NCI-H774 (cell line): Measurements from ENCODE around the gene NT5C3A.

Experiments
- DNase-seq: peaks from one replicate; lab custom pipeline; 2025; lab: John Stamatoyannopoulos, UW

NT5C3A gene

GRCh38 chr7:33075818-33076518 is 13.4 kb upstream of the NT5C3A start:
- no peak for DNase-seq

DNA sequence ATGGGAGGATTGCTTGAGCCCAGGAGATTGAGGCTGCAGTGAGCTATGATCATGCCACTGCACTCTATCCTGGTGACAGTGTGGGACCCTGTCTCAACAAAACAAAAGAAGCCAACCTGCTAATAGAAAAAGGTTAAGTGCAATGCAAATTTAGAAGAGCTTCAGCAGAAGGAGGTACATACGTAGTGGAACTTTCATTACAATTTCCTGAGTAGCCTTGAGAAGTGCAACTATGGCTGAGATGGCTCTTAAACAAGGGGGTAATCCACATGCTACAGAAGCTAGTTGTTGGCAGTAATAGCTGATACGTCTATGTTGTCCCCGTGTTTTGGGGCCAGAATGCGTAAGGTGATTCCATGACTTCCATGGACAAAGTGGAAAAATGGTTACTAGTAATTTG is 10.7 kb upstream of the NT5C3A start:
- no peak for DNase-seq

- no peak for DNase-seq
These were observed 9.9 kb upstream of the NT5C3A start for GRCh38 chr7:33072471-33072870.

- DNase-seq = no peak
These were observed 8.3 kb upstream of the NT5C3A start for GRCh38 chr7:33070831-33071230.

DNA sequence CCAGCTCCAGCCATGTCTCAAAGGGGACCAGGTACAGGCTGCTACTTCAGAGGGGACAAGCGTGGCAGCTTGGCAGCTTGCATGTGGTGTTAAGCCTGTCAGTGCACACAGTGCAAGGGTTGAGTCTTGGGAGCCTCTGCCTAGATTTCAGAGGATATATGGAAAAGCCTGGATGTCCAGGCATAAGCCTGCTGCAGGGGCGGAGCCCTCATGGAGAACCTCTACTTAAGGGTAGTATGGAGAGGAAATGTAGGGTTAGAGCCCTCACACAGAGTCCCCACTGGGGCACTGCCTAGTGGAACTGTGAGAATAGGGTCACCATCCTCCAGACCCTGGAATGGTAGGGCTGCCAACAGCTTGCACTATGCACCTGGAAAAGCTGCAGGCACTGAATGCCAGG is 7.7 kb upstream of the NT5C3A start:
- DNase-seq = no peak

GRCh38 chr7:33067921-33068320 is 5.3 kb upstream of the NT5C3A start:
- no peak for DNase-seq

GRCh38 chr7:33066771-33067170 is 4.2 kb upstream of the NT5C3A start:
- DNase-seq = peak; percentile 60

DNA sequence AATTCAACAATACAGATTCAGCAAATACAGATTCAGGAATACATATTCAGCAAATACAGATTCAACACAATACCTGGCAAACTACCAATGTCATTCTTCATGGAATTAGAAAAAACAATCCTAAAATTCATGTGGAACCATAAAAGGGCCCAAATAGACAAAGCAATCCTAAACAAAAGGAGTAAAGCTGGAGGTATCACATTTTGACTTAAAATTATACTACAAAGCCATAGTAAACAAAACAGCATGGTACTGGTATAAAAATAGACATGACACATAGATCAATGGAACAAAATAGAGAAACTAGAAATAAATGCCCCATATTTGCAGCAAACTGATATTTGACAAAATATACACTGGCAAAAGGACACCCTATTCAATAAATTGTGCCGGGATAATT is 3.4 kb upstream of the NT5C3A start:
- no peak for DNase-seq

DNA sequence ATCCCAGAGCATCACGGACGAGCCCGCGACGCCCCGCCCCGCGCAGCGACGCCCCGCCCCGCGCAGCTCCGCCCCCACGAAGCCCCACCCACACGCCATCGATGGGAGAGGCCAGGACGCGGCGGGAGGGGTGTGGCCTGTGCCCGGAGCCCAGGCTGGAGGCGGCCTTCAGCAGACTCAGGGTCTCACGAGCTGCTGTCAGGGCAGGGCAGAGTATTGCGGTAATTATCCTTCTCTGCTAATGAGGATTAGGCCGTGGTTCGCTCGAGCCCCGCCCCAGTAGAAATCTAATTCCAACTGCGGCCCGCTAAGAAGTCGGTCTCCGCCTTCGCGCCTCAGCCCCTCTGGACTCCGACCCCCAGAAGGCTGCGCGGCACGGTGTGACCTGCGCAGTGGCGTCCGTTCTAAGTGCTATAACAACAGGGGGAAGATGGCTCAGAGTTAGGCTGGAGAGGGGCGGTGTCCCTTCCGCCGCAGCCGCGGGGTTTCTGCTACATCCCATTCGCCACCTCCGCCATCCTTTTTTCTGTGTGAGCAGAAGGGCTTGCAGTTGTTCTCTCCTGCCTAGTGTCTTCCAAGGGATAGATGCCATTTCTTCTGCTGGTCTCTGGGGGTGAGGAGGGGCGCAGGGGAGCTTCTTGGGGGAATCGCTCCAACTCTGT is 337 bp upstream of the NT5C3A start:
- DNase-seq = peak; percentile 91

- DNase-seq = no peak
These were observed 1.2 kb downstream of the NT5C3A start for GRCh38 chr7:33061282-33061937.

GRCh38 chr7:33059635-33060034 is 2.9 kb downstream of the NT5C3A start:
- no peak for DNase-seq

- no peak for DNase-seq
These were observed 7.4 kb downstream of the NT5C3A start for GRCh38 chr7:33055158-33055557.

DNA sequence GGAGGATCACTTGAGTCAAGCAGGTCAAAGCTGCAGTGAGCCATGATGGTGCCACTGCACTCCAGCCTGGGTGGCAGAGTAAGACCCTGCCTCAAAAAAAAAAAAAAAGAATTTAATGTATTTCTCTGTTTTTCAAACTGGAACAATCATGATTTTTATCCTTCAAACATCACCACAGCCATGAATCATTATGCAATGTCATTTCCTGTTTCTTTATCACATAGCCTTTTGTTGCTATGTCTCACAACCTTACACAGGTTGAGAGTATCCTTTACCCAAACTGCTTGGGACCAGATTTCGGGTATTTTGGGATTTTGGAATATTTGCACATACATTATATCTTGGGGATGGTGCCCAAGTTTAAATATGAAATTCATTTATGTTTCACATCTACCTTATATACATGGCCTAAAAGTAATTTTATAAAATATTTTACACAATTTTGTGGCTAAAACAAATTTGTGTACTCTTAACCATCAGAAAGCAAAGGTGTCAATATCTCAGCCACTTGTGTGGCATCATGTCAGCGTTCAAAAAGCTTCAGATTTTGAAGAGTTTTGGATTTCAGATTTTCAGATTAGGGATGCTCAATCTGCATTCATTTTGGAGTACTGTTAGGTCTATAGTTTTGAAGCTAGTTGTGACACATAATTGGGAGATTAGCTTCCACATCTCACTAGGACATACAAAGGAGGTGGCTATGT is 8.2 kb downstream of the NT5C3A start:
- DNase-seq = no peak

DNA sequence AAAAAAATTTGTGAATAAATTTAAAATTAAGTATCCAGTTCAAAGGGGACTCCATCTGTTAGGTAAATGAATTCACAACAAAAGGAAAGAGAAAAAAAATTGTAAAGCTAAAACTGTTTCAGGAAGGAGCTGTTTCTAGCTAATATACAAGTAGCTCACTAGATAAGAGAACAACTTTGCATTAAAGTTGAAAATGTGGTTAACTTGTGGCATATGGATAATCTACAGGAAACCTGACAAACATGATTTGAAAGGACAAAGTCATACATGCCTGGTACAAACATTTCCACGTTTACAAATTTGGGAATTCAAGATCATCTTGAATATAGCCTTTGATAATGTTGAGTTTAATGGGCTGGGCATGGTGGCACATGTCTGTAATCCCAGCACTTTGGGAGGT is 8.9 kb downstream of the NT5C3A start:
- no peak for DNase-seq

GRCh38 chr7:33050535-33051318 is 11.8 kb downstream of the NT5C3A start:
- peak; percentile 19 for DNase-seq

DNA sequence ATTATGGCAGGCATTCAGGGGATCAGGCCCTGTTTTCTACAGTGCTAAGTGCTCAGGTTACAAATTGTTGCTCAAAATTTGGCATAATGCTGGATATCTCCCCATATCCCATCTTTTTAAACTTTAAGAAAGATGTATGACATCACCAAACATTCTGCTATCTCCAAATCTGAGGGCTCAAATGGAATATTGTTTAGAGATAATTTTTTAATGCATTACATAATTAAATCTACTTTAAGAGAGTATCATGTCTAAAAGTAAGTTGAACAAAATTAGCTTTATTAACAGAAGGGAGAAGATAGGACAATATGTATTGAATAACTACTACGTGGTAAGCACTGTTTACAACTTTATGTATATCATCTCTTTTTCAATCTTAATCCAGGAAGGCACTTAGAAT is 13.9 kb downstream of the NT5C3A start:
- no peak for DNase-seq

DNA sequence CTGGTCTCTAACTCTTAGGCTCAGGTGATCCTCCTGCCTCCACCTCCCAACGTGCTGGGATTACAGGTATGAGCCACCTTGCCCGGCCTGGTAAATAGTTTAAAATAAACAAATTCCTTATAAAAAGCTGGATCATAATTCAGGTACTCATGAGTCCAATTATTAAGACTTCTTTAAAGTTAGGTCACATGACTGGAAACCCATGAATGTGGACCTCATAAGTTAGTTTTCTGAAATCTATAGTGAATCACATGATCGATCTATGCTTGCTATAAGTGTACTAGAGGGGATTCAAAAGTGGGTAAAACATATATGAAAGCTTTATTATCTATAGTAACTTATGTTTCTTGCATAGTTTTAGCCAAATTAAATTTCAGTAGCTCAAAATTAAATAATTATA is 14.3 kb downstream of the NT5C3A start:
- no peak for DNase-seq

GRCh38 chr7:33044986-33045385 is 17.6 kb downstream of the NT5C3A start:
- no peak for DNase-seq

- peak; percentile 47 for DNase-seq
These were observed 18.2 kb downstream of the NT5C3A start for GRCh38 chr7:33044401-33044718.

DNA sequence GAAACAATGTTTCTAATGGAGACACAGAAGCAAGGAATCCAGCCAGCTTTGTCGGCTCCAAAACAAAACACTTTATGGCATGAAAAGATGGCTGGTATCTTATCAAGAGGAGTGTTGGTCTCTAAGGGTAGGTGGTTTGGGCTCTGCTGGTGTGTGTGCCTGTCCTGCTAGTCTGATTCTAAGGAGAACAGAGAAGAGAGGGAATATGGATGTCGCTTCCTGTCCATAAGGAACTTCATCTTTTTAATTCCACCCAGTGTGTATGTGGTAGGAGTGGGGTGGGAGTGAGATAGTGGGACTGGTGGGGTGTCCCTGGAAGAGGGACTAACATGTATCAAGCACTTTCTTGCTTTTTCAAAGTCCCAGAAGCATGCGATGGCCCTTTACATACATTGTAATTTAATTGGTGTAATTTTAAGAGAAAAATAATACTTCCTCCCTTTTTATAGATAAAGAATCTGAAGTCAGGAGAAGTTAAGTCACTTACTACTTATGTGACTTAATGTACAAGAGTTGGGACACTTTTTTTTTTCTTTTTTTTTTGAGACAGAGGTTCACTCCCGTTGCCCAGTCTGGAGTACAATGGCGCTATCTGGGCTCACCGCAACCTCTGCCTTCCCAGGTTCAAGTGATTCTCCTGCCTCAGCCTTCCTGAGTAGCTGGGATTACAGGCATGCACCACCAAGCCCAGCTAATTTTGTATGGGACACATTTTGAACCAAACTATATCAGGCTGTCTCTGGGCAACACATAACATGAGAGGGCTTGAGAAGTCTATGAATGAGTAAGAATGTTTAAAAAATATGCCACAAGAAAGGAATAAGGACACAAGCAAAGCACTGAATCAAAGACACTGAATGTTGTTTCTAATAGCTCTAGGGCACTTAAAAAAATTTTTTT is 18.8 kb downstream of the NT5C3A start:
- DNase-seq = no peak
